Measurements from ENCODE around the gene RPA1.

DNA sequence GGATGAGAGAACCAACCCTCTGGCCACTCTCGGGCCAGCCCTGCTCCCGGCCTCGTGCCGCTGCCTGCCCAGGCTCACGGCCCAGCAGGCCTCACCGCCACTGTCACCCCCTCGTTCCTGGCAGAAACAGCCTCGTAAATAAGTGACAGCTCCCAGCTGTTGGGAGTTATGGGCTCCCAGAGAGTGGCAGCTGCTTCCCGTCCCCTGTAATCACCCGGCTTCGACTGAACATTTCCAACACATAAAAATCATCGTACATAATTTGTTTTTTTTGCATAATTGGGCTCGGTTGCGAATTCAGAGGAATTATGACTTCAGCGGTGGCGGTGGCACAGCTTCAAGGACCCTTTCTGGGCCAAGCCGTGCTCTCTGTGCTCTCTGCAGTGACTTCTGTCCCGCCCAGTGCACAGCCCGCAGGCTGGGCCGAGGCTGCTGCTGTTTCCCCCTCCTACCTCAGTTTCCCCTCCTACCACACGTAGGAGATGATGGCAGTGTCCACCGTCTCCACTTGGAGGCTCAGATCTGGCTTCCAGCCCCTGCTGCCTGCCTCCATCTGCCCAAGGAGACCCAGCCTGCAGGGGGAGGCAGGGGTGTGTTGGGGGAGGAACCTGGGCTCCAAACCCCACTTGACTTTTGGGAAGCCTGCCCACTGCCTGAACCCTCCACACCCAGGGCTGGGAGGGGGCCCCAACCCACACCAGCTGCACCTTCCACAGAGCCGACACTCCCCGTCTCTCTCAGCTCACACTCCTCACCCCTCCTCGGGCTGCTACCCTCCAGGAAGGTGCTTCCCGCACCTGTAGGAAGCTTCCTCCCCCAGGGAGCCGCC, 110.4 kb downstream of the RPA1 start:
- TF ChIP-seq, protein P1, sequence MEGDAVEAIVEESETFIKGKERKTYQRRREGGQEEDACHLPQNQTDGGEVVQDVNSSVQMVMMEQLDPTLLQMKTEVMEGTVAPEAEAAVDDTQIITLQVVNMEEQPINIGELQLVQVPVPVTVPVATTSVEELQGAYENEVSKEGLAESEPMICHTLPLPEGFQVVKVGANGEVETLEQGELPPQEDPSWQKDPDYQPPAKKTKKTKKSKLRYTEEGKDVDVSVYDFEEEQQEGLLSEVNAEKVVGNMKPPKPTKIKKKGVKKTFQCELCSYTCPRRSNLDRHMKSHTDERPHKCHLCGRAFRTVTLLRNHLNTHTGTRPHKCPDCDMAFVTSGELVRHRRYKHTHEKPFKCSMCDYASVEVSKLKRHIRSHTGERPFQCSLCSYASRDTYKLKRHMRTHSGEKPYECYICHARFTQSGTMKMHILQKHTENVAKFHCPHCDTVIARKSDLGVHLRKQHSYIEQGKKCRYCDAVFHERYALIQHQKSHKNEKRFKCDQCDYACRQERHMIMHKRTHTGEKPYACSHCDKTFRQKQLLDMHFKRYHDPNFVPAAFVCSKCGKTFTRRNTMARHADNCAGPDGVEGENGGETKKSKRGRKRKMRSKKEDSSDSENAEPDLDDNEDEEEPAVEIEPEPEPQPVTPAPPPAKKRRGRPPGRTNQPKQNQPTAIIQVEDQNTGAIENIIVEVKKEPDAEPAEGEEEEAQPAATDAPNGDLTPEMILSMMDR (conservative IDR thresholded peaks at IDR 0.05; ENCODE audit: low read depth, low read length), result no peak
- TF ChIP-seq RFX5 (IDR thresholded peaks at IDR 0.05; ENCODE audit: low read depth, low read length), result no peak
- TF ChIP-seq POLR2A (IDR thresholded peaks at IDR 0.05; ENCODE audit: low read depth, low read length), result no peak
- TF ChIP-seq, protein P2, sequence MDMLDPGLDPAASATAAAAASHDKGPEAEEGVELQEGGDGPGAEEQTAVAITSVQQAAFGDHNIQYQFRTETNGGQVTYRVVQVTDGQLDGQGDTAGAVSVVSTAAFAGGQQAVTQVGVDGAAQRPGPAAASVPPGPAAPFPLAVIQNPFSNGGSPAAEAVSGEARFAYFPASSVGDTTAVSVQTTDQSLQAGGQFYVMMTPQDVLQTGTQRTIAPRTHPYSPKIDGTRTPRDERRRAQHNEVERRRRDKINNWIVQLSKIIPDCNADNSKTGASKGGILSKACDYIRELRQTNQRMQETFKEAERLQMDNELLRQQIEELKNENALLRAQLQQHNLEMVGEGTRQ (IDR thresholded peaks at IDR 0.05; ENCODE audit: low read depth, low read length), result no peak
- TF ChIP-seq, protein P3, sequence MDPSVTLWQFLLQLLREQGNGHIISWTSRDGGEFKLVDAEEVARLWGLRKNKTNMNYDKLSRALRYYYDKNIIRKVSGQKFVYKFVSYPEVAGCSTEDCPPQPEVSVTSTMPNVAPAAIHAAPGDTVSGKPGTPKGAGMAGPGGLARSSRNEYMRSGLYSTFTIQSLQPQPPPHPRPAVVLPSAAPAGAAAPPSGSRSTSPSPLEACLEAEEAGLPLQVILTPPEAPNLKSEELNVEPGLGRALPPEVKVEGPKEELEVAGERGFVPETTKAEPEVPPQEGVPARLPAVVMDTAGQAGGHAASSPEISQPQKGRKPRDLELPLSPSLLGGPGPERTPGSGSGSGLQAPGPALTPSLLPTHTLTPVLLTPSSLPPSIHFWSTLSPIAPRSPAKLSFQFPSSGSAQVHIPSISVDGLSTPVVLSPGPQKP (IDR thresholded peaks at IDR 0.05; ENCODE audit: borderline replicate concordance, low read depth, low read length), result no peak
- no peak for TF ChIP-seq MXI1 (IDR thresholded peaks at IDR 0.05; ENCODE audit: borderline replicate concordance, low read depth, low read length)
- no peak for TF ChIP-seq CEBPB (IDR thresholded peaks at IDR 0.05; ENCODE audit: low read depth, low read length)
- TF ChIP-seq MAZ (IDR thresholded peaks at IDR 0.05; ENCODE audit: borderline replicate concordance, low read depth, low read length), result no peak
- no peak for TF ChIP-seq RAD21 (IDR thresholded peaks at IDR 0.05; ENCODE audit: low read length)
- no peak for TF ChIP-seq FOS (IDR thresholded peaks at IDR 0.05; ENCODE audit: low read depth, low read length)
- TF ChIP-seq SMC3 (IDR thresholded peaks at IDR 0.05; ENCODE audit: low read depth, low read length), result no peak
- TF ChIP-seq MAFK (IDR thresholded peaks at IDR 0.05; ENCODE audit: low read depth, low read length), result no peak
- no peak for TF ChIP-seq RCOR1 (IDR thresholded peaks at IDR 0.05; ENCODE audit: insufficient replicate concordance, low read length)
- no peak for TF ChIP-seq BHLHE40 (IDR thresholded peaks at IDR 0.05; ENCODE audit: low read depth, low read length)

Data from IMR-90 (cell line).